Esophagus squamous epithelium (tissue), 4 donors: ENCODE results near the gene CYP27B1.

Source experiments
- POLR2A ChIP-seq, 4 donors: fragments of 450-650 bp; IDR thresholded peaks; one replicate each; pipeline ENCODE4 v1.6.1; 2017; ENCODE audit warnings: antibody characterized with exemption in 4 of 4, mild to moderate bottlenecking in 4 of 4, moderate library complexity in 3 of 4
- TF ChIP-seq, protein P1 (sequence below), 6 experiments: fragments of 450-650 bp in 4 of 6; fragments of 200-600 bp in 2 of 6; sonication (generic) in 2 of 6; IDR thresholded peaks; one replicate each; pipeline ENCODE4 v1.5.1; 2016 to 2019; ENCODE audit warnings: antibody characterized with exemption in 6 of 6, mild to moderate bottlenecking in 4 of 6, moderate library complexity in 4 of 6

DNA sequence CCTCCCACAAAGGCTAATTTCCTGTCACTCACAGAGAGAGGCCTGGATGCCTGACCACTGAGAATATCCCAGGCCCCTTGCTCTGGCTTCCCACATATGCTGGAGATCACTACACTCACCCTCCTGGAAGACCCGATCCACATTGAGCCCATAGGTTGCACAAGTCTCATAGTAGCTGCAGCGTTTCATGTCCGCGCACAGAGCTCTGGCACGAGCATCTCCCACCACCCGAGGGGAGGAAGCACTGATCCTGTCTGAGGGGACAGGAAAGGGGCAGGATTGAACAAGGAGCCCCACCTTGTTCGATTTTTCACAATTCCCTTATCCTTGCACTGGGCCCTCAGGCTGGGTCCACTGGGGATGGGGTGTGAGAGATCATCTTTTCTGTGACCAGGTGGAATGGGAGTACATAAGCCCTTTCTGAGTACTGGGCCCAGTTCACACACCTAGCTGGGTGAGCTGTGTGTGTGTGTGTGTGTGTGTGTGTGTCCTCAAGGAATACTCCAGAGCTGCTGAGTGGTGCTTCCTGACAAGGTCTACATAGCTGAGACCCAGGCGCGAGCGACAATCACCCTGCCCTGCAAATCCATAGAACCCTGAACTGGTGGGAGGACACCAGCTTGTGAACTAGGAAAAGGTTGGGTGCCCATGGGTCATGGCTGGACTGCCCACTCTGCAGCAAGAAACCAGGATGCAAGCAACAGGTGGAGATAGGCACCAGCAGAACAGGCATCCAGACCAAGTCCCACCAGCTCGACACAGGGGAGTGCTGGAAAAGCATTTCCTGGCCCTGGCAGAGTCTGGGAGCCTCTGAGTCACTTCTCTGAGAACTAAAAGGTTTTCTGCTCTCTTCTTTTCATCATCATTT lies 33.9 kb downstream of the CYP27B1 start:
- TF ChIP-seq, protein P1, sequence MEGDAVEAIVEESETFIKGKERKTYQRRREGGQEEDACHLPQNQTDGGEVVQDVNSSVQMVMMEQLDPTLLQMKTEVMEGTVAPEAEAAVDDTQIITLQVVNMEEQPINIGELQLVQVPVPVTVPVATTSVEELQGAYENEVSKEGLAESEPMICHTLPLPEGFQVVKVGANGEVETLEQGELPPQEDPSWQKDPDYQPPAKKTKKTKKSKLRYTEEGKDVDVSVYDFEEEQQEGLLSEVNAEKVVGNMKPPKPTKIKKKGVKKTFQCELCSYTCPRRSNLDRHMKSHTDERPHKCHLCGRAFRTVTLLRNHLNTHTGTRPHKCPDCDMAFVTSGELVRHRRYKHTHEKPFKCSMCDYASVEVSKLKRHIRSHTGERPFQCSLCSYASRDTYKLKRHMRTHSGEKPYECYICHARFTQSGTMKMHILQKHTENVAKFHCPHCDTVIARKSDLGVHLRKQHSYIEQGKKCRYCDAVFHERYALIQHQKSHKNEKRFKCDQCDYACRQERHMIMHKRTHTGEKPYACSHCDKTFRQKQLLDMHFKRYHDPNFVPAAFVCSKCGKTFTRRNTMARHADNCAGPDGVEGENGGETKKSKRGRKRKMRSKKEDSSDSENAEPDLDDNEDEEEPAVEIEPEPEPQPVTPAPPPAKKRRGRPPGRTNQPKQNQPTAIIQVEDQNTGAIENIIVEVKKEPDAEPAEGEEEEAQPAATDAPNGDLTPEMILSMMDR (IDR thresholded peaks at IDR 0.05), result no peak
- no peak for TF ChIP-seq POLR2A (IDR thresholded peaks at IDR 0.05)
